Inflammatory macrophage (primary cell): ENCODE data around the gene PNMA6A.
"Not testable (repeated sequence)": the region's sequence is repeated elsewhere in the genome, so short reads cannot be mapped to it uniquely, and the experiment has no call there.

Experiments used
- DNase-seq, 2 donors: peaks; one replicate each; pipeline ENCODE4 v3.0.0-alpha.2; 2020 to 2022
- total RNA-seq, 18 experiments: gene quantifications; one replicate each; lab custom pipeline; 2026; ENCODE audit warnings: mixed read lengths in 6 of 18, inconsistent platforms in 2 of 18; lab: John Stamatoyannopoulos, UW

PNMA6A gene
- total RNA-seq = 0 to 0.71 (median 0.29) reads per million in 18 experiments

DNA sequence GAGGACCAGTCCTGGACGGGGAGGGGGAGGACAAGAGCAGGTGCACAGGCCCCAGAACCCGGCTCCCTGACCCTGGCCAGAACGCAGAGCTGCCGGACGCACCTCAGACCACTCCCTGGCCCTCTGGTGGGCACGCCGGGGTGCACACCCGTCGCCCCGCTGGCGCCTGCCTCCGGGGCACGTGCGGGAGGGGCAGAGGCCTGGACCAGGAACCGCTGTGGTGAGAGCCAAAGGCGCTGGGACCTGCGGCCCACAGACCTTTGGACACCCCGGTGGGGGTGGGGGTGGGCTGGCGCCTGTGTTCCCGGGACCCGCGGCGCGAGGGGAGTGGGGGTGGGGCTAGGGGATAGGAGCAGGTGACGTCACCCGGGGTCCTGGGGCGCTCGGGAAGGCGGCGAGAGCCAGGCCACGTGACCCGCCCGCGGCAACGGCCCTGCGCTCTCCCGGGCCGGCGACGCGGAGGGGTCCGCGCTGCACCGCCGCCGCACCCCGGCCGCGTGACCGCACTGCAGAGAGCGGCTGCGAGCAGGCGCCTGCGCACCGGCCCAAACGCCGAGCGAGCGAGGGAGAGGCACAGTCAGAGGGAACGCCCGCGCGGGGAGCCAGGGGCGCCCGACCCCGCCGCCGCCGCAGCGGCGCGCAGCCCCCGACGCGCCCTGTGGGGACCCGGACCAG, at the start of gene PNMA6A:
TSS of gene PNMA6A (plus strand) at position 546 of the 675 bp plus-strand sequence. CDS start 609 bp downstream, outside the sequence.
- not testable (repeated sequence) for DNase-seq

DNA sequence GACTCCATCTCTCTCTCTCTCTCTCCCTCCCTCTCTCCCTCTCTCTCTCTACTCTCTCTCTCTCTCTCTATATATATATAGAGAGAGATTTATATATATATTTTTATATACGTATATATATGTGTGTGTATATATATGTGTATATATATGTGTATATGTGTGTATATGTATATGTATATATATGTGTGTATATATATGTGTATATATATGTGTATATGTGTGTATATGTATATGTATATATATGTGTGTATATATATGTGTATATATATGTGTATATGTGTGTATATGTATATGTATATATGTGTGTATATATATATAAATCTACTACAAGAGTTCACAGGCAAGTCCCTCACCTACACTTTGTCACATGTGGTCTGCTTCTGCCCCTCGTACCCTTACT, 45.8 kb upstream of the PNMA6A start:
- DNase-seq = not testable (repeated sequence)

DNA sequence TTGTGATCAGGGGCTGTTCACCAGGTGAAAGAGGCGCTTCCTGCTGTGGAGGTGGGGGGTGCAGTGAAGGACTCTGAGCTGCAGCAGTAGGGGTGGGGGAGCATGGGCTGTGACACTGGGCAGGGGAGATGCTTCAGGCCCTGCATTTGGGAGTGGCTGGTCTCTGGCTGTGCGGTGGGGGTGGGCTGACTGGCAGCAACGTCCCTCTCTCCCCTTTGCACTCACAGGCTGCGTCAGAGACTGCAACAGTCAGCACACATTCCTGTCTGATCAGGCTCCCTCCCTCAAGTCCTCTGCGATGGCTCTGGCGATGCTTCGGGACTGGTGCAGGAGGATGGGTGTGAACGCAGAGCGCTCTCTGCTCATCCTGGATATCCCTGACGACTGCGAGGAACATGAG, 43.8 kb upstream of the PNMA6A start:
- not testable (repeated sequence) for DNase-seq

DNA sequence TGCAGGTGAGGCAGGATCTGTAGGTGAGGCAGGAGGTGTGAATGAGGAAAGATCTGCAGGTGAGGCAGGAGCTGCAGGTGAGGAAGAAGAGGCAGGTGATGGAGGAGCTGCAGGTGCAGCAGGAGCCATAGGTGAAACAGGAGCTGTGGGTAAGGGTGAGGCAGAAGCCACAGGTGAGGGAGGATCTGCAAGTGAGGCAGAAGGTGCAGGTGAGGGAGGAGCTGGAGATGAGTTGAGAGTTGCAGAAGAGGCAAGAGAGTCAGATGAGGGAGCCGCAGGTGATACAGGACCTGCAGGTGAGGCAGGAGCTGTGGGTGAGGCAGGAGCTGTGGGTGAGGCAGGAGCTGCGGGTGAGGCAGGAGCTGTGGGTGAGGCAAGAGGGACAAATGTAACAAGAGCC, 43.1 kb upstream of the PNMA6A start:
- no peak for DNase-seq

DNA sequence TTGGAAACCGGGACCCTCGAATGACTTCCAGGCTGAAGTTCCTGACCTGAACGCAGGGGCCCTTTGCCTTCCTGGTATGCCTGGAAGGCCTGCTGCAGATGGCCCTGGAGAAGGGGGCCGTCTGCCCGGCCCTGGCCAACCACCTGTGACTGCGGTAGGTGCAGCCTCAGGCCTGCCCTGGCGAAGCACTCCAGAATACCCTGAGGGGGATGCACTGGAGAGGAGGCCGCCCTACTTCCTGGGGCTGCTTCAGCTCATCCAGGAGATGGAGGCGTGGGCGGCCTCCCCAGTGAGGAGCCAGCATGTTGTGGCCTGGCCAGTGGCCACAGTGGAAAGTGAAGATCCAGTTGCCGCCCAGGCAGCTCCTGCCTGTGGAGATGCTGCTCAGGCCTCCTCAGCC, 42.4 kb upstream of the PNMA6A start:
- no peak for DNase-seq

DNA sequence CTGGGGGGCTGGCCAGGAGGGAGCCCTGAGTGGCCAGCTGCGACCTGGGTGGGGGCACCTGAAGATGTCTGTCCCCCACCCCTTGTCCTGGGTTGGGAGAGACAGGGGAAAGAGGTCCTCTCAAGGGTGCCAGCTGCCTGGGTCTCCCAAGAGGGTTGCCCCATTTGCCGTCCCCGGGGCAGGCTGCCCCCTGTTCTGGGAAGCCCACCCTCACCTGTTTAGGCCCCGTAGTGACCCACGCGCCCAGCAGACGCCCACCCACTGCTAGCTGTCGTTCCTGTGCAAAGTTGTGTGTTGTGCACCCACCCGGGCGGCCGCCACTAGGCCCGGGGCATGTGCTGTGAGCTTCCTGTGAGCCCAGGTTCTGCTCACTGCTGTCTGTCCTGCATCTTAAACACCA, 41.5 kb upstream of the PNMA6A start:
- DNase-seq = no peak

DNA sequence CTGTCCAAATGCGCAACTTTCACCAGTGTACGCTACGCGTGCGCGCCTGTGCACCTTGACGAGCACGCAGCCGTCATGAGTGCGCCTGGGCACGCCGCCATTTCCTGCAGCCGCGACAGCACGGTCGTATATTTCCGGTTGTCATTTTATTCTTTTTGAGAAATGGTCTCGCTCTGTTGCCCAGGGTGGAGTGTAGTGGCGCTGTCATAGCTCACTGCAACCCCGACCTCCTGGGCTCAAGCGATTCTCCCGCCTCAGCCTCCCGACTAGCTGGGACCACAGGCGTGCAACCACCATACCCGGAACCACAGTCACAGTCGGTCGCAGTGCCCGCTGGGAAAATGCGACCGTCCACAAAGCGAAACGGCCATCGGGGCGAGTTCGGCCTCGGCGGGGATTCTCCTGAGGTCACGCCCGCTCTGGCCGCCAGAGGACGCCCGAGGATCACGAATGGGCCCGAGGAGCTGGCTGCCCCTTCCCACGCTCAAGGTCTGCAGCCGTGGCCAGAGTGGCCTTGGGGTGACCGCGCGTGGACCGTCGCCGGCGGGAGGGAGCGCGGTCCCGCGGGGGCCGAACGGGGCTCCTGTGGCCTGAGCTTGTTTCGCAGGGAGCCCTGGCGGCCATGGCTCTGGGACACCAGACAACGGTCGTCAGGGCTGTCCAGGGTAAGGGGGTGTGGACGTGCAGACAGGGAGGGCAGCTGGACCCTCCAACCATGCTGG, 39.7 kb upstream of the PNMA6A start:
- DNase-seq = peak; percentile 80

DNA sequence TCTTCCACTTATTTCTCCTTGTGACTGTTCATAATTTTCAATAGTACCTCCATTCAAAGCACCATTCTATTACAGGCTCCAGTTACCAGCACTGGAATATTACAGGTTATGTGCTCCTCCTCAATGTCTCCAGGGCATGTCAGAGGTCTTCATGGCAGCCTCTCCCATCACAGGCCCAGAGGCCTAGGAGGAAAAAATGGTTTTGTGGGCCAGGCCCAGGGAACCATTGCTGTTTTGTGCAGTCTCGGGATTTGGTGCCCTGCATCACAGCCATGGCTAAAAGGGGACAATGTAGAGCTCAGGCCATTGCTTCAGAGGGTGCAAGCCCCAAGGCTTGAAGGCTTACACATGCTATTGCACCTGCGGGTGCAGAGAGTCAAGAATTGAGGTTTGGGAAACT, 23.2 kb upstream of the PNMA6A start:
- DNase-seq = no peak

DNA sequence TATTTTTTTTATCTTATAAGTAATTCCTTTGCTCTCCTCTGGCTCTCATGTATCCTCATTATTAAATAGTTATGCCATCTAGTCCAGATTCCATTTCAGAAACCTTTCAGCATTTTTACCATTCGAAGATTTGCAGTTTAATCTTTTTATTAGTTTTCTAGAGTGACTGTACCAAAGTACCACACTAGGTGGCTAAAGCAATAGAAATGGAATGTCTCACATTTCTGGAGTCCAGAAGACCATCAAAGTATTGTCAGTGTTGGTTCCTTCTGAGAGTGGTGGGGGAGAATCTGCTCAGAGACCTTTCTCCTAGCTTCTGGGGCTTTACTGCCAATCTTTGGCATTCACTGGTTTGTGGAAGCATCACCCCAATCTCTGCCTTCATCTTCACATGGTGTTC, 19.7 kb upstream of the PNMA6A start:
- DNase-seq = no peak

DNA sequence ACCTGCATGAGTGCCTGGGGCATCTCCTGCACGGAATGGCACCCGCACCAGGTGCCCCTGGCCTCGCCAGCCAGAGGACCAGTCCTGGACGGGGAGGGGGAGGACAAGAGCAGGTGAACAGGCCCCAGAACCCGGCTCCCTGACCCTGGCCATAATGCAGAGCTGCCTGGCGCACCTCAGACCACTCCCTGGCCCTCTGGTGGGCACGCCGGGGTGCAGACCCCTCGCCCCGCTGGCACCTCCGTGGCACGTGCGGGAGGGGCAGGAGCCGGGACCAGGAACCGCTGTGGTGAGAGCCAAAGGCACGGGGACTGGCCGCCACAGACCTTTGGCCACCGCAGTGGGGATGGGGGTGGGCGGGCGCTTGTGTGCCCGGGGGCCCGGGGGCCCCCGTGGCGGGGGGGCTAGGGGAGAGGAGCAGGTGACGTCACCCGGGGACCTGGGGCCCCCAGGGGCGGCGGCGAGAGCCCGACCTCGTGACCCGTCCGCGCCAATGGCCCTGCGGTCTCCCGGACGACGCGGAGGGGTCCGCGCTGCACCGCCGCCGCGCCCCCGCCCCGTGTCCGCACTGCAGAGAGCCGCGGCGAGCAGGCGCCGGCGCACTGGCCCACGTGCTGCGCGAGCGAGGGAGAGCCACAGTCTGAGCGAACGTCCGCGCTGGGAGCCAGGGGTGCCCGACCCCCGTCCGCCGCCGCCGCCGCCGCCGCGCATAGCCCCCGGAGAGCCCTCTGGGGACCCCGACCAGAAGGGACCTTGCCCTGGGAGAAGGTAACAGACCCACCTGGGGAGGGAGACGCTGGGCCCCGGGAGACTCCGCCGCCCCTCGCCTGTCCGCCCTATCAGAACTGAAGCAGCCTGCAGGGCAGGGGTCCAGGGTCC, 16.1 kb upstream of the PNMA6A start, which contains the start of gene PNMA3:
TSS of gene PNMA3 (plus strand) at position 600 of the 879 bp plus-strand sequence. CDS start 586 bp downstream, outside the sequence.
- DNase-seq = no peak

DNA sequence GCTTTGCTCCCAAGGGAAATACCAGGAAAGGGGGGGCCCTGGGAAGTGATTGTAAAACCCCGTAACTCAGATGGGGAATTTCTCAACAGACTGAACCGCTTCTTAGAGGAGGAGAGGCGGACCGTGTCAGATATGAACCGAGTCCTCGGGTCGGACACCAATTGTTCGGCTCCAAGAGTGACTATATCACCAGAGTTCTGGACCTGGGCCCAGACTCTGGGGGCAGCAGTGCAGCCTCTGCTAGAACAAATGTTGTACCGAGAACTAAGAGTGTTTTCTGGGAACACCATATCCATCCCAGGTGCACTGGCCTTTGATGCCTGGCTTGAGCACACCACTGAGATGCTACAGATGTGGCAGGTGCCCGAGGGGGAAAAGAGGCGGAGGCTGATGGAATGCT, 15.0 kb upstream of the PNMA6A start:
- DNase-seq = no peak

DNA sequence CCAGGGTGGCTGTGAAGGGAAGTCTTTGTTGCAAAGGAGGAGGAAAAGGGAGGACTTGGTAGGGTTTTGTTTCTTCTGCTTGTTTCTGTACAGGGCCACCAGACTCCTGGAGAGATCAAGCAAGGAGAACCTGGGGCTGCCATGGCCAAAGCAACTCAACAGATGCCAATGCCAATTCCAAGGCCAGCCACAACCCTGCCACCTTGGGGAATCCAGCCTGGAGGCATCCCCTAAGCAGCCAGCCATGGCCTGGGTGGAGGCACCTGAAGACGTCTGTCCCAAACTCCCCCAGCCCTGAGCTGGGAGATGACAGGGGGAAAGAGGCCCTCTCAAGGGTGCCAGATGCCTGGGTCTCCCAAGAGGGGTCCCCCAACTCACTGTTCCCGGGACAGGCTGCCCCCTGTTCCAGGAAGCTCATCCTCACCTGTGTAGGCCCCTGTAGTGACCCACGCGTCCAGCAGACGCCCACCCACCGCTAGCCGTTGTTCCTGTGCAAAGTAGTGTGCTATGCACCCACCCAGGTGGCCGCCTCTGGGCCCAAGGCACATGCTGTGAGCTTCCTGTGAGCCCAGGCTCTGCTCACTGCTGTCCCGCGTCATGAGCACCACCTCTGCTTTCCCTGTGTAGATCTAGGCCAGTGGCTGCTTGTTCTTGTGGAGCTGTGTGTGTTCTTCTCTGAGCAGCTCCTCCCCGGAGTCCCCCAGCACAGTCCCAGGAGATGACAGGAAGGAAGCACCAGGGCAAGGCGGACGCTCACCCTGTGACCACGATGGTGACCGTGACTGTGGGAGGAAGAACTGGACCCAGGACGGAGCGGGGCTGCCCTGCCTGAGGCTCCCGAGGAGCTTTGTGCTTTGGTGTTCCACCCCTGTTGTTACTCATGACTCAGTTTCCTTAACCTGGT, 12.8 kb upstream of the PNMA6A start:
- DNase-seq = no peak

DNA sequence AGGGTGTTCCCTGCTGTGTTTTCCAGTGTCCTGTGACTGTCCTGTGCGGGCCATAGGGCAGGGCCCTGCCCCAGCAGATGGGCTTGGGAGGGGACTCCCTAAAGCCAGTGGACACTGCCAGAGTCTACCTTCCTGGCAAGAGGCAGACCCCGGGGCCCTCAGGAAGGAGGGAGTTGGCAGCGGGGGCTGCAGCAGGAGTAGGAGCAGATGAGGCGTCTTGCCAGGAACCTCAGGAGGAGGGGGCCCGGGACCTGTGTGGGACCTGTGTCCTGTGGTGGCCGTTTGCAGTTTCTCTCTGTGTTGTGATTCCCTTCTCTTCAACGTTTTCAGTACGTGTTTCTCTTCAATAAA, 12.2 kb upstream of the PNMA6A start:
- no peak for DNase-seq

DNA sequence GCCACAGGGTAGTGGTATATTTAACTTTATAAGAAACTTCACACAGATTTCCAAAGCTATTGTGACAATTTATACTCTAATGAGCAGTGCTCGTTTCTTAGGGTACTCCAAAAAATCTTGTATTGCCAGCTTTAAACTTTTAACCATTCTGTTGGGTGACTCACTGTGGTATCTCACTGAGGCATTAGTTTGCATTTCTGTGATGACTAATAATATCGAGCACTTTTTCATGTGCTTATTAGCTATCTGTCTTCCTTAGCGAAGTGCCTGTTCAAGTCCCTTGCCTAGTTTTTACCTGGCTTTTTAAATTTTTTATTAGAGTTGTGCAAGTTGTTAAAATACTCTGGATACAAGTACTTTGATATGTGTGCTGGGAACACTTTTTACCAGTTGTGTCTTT, 10.5 kb upstream of the PNMA6A start:
- DNase-seq = no peak

DNA sequence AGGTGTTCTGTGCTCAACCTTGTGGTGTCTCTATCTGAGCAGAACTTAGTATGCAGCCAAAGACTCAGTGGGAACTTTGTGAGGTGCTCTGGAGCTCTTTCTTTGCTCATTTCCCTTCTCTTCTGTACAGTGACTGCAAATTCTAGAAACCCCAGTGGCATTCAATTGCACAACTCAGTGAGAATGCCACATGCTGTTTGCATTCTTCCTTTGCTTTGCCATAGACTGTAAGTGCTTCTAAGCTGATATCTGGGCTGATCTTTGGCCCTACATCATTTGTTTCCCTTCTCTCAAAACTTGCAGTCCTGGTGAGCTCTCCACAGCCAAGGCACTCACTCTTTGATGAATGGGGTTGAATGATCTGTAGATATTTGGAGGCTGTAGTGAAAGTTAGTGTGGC, 8.9 kb upstream of the PNMA6A start:
- no peak for DNase-seq

DNA sequence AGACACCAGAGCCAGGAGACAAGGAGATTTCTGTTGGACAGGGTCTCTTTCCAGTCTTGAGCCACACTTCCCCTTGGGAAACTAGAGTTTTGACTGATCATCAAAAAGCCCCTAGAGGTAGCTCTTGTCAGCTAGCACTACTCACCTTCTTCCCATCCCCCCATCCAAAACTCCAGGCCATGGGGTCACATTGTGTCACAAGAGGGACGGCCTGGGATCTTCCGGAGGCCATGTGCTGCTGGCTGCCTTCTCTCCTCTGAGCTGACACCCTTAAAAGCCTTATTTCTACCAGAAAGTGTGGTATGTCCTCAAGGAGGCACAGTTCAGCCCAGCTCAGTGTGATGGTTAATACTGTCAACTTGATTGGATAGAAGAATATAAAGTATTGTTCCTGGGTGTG, 8.2 kb upstream of the PNMA6A start:
- DNase-seq = no peak

DNA sequence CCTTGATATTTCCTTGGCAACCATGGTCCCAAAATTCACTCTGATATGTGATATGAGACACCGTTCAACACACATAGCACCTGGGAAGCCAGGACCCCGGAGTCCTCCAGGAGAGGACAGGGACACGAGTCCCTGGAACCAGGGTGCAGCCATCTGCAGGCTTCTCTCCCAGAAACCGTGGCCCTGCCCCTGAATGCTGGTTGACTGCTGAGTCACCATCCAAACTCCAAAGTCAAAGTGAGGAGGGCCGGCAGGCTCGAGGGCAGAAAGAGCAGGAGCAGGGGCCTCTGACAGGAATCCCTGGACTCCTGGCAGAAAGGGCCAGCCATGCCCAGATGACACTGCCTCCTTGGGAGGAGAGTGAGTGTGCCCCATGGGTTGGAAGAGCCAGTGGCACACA, 6.9 kb upstream of the PNMA6A start:
- DNase-seq = no peak

DNA sequence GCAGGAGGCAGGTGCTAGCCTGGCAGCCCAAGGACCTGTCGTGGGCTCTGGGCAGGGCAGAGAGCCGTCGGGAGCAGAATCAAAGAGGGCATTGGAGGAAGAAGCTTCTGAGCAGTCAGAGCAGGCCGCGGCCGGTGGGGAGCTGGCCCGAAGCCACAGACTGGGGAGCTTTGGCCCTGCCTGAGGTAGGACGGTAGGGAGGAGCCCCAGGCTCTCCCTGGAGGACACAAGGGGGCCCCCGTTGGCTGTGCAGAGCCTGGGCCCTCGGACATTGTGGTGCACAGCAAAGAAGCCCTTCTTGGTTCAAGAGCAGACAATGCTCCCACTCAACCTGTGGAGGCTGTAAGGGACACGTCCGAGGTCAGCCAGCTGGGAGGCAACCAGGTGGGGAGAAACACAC, 5.9 kb upstream of the PNMA6A start:
- not testable (repeated sequence) for DNase-seq

DNA sequence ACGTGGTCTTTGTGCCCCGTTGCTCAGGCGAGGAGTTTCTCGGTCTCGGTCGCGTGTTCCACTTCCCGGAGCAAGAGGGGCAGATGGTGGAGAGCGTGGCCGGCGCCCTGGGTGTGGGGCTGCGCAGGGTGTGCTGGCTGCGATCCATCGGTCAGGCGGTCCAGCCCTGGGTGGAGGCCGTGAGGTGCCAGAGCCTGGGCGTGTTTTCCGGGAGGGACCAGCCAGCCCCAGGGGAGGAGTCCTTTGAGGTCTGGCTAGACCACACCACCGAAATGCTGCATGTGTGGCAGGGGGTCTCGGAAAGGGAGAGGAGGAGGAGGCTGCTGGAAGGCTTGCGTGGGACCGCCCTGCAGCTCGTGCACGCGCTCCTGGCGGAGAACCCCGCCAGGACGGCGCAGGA, 1.1 kb downstream of the PNMA6A start:
- DNase-seq = not testable (repeated sequence)

DNA sequence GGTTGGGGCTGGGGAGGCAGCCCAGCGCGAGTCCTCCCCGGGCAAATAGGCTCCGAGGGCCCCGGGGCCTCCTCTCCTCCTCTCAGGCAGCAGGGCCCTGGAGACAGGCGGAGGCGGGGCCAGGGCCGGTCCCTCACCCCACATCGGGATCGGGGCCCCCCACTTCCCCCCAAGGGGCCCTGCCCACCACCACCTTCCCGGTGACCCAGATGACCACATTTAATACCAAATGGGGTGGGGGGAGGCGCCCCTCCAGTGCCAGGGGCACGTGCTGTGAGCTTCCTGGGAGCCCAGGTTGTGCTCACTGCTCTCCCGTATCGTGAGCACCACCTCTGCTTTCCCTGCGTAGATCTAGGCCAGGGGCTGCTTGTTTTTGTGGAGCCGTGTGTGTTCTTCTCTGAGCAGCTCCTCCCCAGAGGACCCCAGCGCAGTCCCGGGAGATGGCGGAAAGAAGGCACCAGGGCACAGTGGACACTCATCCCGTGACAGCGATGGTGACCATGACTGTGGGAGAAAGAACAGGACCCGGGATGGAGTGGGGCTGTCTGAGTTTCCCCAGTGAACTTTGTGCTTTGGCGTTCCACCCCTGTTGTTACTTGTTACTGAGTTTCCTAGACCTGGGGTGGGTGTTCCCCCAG, 2.1 kb downstream of the PNMA6A start:
- no peak for DNase-seq

DNA sequence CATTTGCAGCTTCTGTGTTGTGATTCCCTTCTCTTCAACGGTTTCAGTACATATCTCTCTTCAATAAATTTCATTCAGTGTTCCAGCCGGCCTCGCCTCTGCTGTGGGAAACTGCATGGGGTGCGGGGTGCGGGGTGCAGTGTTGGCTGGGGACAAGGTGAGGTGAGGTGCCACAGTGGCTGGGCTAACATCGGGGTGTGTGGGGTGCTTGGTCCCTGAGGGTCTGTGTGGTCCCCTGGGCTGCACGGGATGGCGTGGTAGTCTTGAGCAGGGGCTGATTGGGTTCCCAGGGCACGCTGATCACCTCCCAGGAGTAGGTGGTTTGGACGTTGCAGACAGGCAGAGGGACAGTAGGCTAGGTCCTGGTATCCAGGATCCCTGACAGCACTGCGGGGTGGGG, 2.7 kb downstream of the PNMA6A start:
- no peak for DNase-seq

DNA sequence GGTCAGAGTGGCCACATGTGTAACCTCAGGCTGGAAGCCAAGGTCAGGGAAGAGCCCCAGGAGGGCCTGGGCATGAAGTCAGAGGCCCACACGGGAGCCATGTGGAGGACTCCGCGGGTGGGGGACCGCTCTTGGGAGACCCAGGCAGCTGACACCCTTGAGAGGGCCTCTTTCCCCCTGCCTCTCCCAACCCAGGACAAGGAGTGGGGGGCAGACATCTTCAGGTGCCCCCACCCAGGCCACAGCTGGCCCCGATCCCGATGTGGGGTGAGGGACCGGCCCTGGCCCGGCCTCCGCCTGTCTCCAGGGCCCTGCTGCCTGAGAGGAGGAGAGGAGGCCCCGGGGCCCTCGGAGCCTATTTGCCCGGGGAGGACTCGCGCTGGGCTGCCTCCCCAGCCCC, 3.1 kb downstream of the PNMA6A start:
- no peak for DNase-seq
